HG03521 (cell line): ENCODE data around the gene PPFIBP1.

Source experiments
- ATAC-seq: cut with Tn5 transposase; IDR thresholded peaks from one replicate; pipeline ENCODE4 v1.9.1; 2021; ENCODE audit warnings: mild to moderate bottlenecking, moderate library complexity; ENCODE audit not compliant: unreplicated experiment

PPFIBP1 gene

GRCh38 chr12:27523642-27524493 lies at the start of gene PPFIBP1:
Gene PPFIBP1, plus strand, starts transcription at chr12:27524206. Its CDS starts 109,191 bp downstream, at chr12:27633397.
- peak; percentile 97 for ATAC-seq

GRCh38 chr12:27474344-27474743 lies 49.7 kb upstream of the PPFIBP1 start:
- no peak for ATAC-seq

GRCh38 chr12:27477049-27477448 lies 47.0 kb upstream of the PPFIBP1 start:
- no peak for ATAC-seq

GRCh38 chr12:27478949-27479348 lies 45.1 kb upstream of the PPFIBP1 start:
- ATAC-seq: no peak

GRCh38 chr12:27480016-27480415 lies 44.0 kb upstream of the PPFIBP1 start:
- ATAC-seq: no peak

GRCh38 chr12:27486961-27487360 lies 37.0 kb upstream of the PPFIBP1 start:
- ATAC-seq: no peak

DNA sequence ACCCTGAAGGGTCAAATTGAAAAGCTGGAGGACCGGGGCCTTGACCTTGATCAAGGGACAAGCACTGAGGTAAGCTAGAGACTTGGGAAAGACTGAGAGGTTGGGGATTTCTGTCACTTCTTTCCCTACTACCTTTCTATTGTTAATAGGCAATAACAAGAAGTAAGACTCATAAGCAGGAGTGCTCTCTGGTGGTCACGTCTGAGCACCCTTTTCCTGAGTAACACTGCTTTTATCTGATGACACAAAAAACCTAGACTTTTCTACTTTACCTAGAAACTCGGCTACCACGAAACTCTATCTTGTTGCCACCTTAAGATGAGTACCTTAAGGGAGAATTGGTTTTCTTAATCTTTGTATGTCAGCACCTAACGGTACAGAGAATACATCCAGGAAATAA lies 35.5 kb upstream of the PPFIBP1 start:
- no peak for ATAC-seq

DNA sequence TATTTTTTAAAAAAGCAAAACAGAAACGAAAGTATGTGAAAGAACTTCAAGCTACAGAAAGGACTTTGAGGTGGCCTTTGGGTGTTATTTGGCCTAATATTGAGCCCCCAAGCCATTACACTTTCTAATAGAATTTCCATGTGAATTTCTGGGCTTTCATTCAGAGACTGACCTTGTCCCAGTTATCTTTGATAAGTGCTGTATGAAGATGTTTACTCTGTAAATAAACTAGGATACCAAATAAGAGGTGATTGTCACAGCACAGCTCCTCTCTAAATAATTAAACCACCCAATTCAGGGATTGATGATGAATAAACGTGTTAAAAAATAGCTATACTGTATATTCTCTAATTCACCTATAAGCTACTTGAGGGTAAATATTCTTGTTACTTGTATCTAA lies 32.8 kb upstream of the PPFIBP1 start:
- ATAC-seq: no peak

DNA sequence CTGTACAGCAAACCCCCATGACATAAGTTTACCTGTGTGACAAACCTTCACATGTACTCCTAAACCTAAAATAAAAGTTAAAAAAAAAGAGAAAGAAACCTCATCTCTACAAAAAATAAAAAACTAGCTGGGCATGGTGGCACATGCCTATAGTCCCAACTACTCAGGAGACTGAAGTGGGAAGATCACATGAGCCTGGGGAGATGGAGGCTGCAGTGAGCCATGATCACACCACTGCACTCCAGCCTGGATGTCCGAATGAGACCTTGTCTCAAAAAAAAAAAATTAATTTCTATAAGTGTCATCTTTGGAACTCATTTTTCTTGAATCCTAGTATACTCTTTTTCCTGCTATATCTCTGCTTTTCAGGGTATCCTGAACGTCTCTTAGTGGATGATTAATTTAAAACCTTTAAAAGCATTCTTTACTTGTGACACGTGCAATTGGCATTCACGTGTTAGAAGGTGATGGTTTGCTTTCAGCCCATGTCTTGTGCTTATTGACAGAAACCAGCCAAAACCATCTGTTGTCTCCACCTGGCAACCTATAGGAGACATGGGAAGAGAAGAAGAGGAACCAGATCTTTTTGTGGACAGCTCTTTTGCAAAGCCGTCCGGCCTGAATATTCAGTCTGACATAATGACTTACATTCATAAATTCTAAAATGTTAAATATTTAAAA lies 30.6 kb upstream of the PPFIBP1 start:
- no peak for ATAC-seq

- no peak for ATAC-seq
Observed at GRCh38 chr12:27497446-27497845, 26.6 kb upstream of the PPFIBP1 start.

GRCh38 chr12:27498149-27498548 lies 25.9 kb upstream of the PPFIBP1 start:
- ATAC-seq: no peak

DNA sequence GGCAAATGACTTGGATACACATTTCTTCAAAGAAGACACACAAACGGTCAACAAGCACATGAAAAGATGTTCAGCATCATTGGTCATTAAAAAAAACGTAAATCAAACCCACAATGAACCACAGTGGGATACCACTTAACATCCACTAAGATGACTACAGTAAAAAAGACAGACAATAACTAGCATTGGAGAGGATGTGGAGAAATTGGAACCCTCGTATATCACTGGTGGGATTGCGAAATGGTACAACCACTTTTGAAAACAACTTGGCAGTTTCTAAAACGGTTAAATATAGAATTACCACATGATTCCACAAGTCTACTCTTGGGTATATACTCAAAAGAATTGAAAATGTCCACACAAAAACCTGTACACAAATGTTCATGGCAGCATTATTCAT lies 25.2 kb upstream of the PPFIBP1 start:
- ATAC-seq: no peak

DNA sequence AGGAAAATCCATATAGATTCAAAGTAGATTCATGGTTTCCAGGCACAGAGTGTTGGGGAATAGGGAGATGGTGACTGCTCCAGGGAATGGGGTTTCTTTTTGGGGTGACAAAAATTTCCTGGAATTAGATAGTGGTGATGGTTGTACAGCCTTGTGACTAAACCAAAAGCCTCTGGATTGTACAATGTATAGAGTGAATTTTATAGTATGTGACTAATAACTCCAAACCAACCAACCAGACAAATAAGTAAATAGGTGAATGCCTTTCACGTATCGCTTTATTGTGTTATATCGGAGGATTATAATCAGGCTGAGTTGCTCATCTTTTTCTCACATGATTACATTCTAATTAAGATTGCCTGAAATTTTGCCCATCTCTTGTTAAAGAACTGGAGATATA lies 24.6 kb upstream of the PPFIBP1 start:
- ATAC-seq: no peak

- no peak for ATAC-seq
Observed at GRCh38 chr12:27500546-27500945, 23.5 kb upstream of the PPFIBP1 start.

DNA sequence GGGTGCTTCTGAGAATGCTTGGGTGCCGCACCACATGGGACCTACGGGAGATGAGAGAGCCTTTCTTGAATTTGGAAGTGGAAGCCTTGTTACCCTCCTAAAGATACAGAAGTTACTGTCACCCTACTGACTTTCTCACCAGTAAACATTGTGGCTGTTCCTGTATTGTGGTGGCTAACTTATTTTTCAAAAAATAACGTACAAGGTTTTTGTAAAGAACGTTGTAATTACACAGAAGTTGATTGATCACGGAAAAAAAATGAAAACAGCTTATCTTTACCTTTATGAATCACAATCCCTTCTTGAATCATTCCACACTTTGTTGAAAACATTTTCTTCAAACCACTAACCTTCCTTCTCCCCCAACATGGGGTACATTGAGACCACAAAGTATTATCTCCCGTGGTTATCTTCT lies 22.0 kb upstream of the PPFIBP1 start:
- no peak for ATAC-seq

DNA sequence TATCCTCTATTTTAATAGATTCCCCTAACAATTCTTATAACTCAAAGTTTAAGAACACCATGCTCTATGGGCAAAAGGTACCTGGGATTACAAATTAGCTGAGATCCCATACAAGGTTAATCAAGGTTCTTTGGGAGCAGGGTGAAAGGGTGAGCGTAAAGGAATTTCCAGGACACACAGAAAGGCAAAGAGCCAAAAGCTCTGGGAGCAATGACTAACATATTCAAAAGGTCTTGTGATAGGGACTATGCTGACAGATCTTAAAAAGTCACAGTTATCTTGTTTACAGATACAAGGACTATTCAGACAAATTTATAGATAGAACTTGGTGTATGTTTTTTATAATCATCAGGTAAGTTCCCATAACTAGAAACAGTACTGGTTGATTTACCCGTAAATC lies 19.5 kb upstream of the PPFIBP1 start:
- no peak for ATAC-seq

DNA sequence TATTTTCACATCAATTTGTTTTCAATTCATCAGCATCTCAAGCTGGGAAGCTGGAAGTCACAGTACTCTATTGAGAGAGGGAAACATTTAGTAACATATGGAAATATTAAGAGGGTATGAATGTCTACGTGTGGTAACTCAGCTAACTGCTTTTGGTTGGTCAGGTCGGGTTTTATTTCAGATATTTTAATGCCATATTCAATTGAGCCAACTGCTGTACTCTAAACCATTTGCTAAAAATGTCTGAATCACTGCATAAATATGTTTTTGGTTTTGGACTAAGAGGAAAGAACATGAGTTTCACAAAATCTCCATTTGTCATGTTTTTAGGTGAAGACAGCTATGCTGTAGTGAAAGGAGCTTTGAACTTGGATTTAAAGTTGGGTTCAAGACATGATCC lies 18.9 kb upstream of the PPFIBP1 start:
- no peak for ATAC-seq

- ATAC-seq: no peak
Observed at GRCh38 chr12:27505761-27506160, 18.2 kb upstream of the PPFIBP1 start.

DNA sequence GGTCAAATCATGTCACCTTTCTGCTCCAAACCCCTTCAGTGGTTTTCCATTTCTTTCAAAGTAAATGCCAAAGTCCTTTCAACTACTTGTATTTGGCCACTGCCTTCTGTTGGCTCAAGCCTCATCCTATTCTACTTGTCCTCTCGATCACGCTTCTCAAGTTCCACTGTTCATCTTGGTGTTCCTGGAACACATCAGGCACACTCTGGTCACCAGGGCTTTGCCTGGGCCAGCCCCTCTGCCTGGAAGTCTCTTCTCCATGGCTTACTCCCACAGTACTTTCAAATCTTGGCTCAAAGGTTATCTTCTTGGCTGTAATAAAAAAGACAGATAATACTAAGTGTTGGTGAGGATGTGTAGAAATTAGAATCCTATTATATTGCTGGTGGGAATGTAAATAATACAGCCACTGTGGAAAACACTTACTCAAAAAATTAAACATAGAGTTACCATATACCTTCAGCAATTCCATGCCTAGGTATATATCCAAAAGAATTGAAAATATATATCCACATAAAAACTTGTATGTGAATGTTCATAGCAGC lies 17.3 kb upstream of the PPFIBP1 start:
- ATAC-seq: no peak

- ATAC-seq: no peak
Observed at GRCh38 chr12:27508736-27509431, 15.1 kb upstream of the PPFIBP1 start.

- no peak for ATAC-seq
Observed at GRCh38 chr12:27511031-27511722, 12.8 kb upstream of the PPFIBP1 start.
